Muscle of leg (tissue), 11 donors: Measurements from ENCODE around the gene TRPC3. TPM values are rescaled to one million over a fixed set of nuclear protein-coding genes. Genes with fewer than 3 reads are reported as not detected.

ENCODE experiments used
- DNase-seq: peaks from one replicate; pipeline ENCODE4 v3.0.0; 2013
- H3K27ac ChIP-seq: one replicate; pipeline ENCODE4 v1.5.1; 2013; ENCODE audit warnings: mild to moderate bottlenecking, low read length, control low read depth
- H3K27me3 ChIP-seq: one replicate; pipeline ENCODE4 v1.6.1; 2013; ENCODE audit warnings: low read length; ENCODE audit not compliant: control insufficient read depth, insufficient read depth
- H3K36me3 ChIP-seq: one replicate; pipeline ENCODE4 v1.6.1; 2013; ENCODE audit warnings: low read length; ENCODE audit not compliant: control insufficient read depth, insufficient read depth
- H3K4me1 ChIP-seq: one replicate; pipeline ENCODE4 v1.6.1; 2013; ENCODE audit warnings: low read length; ENCODE audit not compliant: control insufficient read depth, insufficient read depth
- H3K4me3 ChIP-seq: one replicate; pipeline ENCODE4 v1.5.1; 2013; ENCODE audit warnings: low read length, control low read depth
- H3K9me3 ChIP-seq: replicated peaks from 2 replicates; pipeline ENCODE4 v1.6.1; 2013; ENCODE audit warnings: low read depth, low read length; ENCODE audit not compliant: control insufficient read depth
- WGBS: methylation state at CpG from one replicate; pipeline ENCODE4 v1.1.5; 2013; ENCODE audit warnings: missing lambda C conversion rate; ENCODE audit not compliant: insufficient coverage; 5-methylcytosine and 5-hydroxymethylcytosine counted together
- polyA plus RNA-seq, 8 donors: library from polyadenylated mRNA; unstranded; fragments of 120-200 nt; gene quantifications; one replicate each; pipeline versions ENCODE4 v1.2.1 to v1.2.3, GENCODE V29; 2013; ENCODE audit warnings: inconsistent platforms in 1 of 8, low replicate concordance in 1 of 8; ENCODE audit not compliant: insufficient read length in 8 of 8, insufficient read depth in 1 of 8
- total RNA-seq: library from RNA; stranded (reverse); fragments of 120-200 nt; gene quantifications from one replicate; pipeline ENCODE4 v1.2.4, GENCODE V29; 2013

The TRPC3 gene
- total and polyA plus RNA-seq, 9 donors, result 0.52 to 1.7 (median 0.83) TPM

- Histone ChIP-seq H3K9me3 (no peaks in the 10 kb centered on the region), H3K27me3 (no peaks in the 10 kb centered on the region), H3K4me1 (no peaks in the 10 kb centered on the region), H3K4me3 (no peak overlapping the region), H3K27ac (no peak overlapping the region), H3K36me3 (peaks cover 6% of the 10 kb centered on the region)
- no peak for DNase-seq
- WGBS, result no CpG with 5 or more reads among the region's 1 CpG
Observed at GRCh38 chr4:121851354-121851753, 100.5 kb downstream of the TRPC3 start.

- Histone ChIP-seq H3K27ac (no peak overlapping the region), H3K27me3 (no peaks in the 10 kb centered on the region), H3K4me3 (no peak overlapping the region), H3K9me3 (no peaks in the 10 kb centered on the region), H3K4me1 (no peaks in the 10 kb centered on the region), H3K36me3 (peaks cover 6% of the 10 kb centered on the region)
- 40% methylated on average over 1 of the region's 6 CpGs for WGBS
- DNase-seq, result no peak
Observed at GRCh38 chr4:121846662-121847061, 105.2 kb downstream of the TRPC3 start.

GRCh38 chr4:121842862-121843261 is 109.0 kb downstream of the TRPC3 start:
- Histone ChIP-seq H3K4me3 (no peak overlapping the region), H3K27me3 (no peaks in the 10 kb centered on the region), H3K4me1 (no peaks in the 10 kb centered on the region), H3K27ac (no peak overlapping the region), H3K9me3 (no peaks in the 10 kb centered on the region), H3K36me3 (peaks cover 10% of the 10 kb centered on the region)
- 90% methylated on average over 3 of the region's 4 CpGs for WGBS
- DNase-seq, result no peak

- no peak overlapping the region for H3K4me3 ChIP-seq
- no peaks in the 10 kb centered on the region for H3K9me3 ChIP-seq
- peaks cover 10% of the 10 kb centered on the region for H3K36me3 ChIP-seq
- H3K27ac ChIP-seq, result no peak overlapping the region
- no peak for DNase-seq
- H3K4me1 ChIP-seq, result no peaks in the 10 kb centered on the region
- H3K27me3 ChIP-seq, result no peaks in the 10 kb centered on the region
Observed at GRCh38 chr4:121838136-121838535, 113.7 kb downstream of the TRPC3 start.

GRCh38 chr4:121829511-121829910 is 122.3 kb downstream of the TRPC3 start:
- Histone ChIP-seq H3K4me1 (no peaks in the 10 kb centered on the region), H3K27me3 (no peaks in the 10 kb centered on the region), H3K4me3 (no peak overlapping the region), H3K36me3 (peaks cover 7% of the 10 kb centered on the region), H3K9me3 (no peaks in the 10 kb centered on the region), H3K27ac (no peak overlapping the region)
- no peak for DNase-seq
- WGBS, result 100% methylated on average over 4 of the region's 5 CpGs

Other genes with a start within 250 kb of the TRPC3 start
- gene SMIM43, start 186.9 kb downstream of the TRPC3 start, total RNA-seq, result 0.66 TPM
- gene SMIM43, start 186.9 kb downstream of the TRPC3 start, polyA plus RNA-seq, result 1 to 10 TPM; 1.4 to 2.7 (median 1.9) TPM
- 28.1 TPM for gene EXOSC9, start 150.7 kb downstream of the TRPC3 start, total RNA-seq
- gene EXOSC9, start 150.7 kb downstream of the TRPC3 start, polyA plus RNA-seq, result 10 to 100 TPM; 25.2 to 33.1 (median 30.8) TPM
- gene CCNA2, start 128.2 kb downstream of the TRPC3 start, total RNA-seq, result 15.0 TPM
- gene CCNA2, start 128.2 kb downstream of the TRPC3 start, polyA plus RNA-seq, result 10 to 100 TPM; 18.4 to 32.7 (median 23.3) TPM
- gene BBS7, start 81.6 kb downstream of the TRPC3 start, total RNA-seq, result 11.9 TPM
- 10 to 100 TPM in 7 of 8 donors, 1 to 10 TPM in 1; 10.0 to 18.1 (median 12.8) TPM for gene BBS7, start 81.6 kb downstream of the TRPC3 start, polyA plus RNA-seq
- 56.1 TPM for gene BLTP1, start 200.3 kb upstream of the TRPC3 start, total RNA-seq
- gene BLTP1, start 200.3 kb upstream of the TRPC3 start, polyA plus RNA-seq, result 10 to 100 TPM; 30.0 to 50.4 (median 41.2) TPM